Liver (tissue), 9 donors: ENCODE results near the gene STAG2. TPM values are rescaled to one million over a fixed set of nuclear protein-coding genes. Genes with fewer than 3 reads are reported as not detected.

ENCODE experiments used
- DNase-seq: peaks from one replicate; pipeline ENCODE4 v3.0.0-alpha.2; 2017; ENCODE audit warnings: low spot score
- H3K27ac ChIP-seq, 2 donors: one replicate each; pipeline ENCODE4 v1.7.0; 2013; ENCODE audit warnings: inconsistent platforms in 2 of 2, low read length in 2 of 2, control low read depth in 1 of 2, low read depth in 1 of 2, mild to moderate bottlenecking in 1 of 2
- H3K27me3 ChIP-seq, 4 donors: one replicate each; pipeline versions ENCODE4 v1.6.1 to v1.7.0; 2013; ENCODE audit warnings: low read length in 3 of 4, inconsistent platforms in 1 of 4, mild to moderate bottlenecking in 1 of 4, moderate library complexity in 1 of 4; ENCODE audit not compliant: control insufficient read depth in 4 of 4, insufficient read depth in 4 of 4
- H3K36me3 ChIP-seq, 4 donors: one replicate each; pipeline versions ENCODE4 v1.6.1 to v1.7.0; 2013; ENCODE audit warnings: low read length in 3 of 4, mild to moderate bottlenecking in 3 of 4, low read depth in 1 of 4, moderate library complexity in 1 of 4; ENCODE audit not compliant: control insufficient read depth in 4 of 4, insufficient read depth in 3 of 4
- H3K4me1 ChIP-seq, 4 donors: one replicate each; pipeline versions ENCODE4 v1.6.1 to v1.7.0; 2013; ENCODE audit warnings: low read length in 3 of 4, mild to moderate bottlenecking in 3 of 4, moderate library complexity in 1 of 4; ENCODE audit not compliant: control insufficient read depth in 4 of 4, insufficient read depth in 4 of 4
- H3K4me3 ChIP-seq, 3 donors: one replicate each; pipeline versions ENCODE4 v1.6.1 to v1.7.0; 2013; ENCODE audit warnings: low read length in 3 of 3, control low read depth in 1 of 3, low read depth in 1 of 3, mild to moderate bottlenecking in 1 of 3
- H3K9ac ChIP-seq, 2 donors: one replicate each; pipeline ENCODE4 v1.7.0; 2013; ENCODE audit warnings: low read length in 2 of 2, mild to moderate bottlenecking in 2 of 2, moderate library complexity in 2 of 2, control low read depth in 1 of 2, low read depth in 1 of 2
- H3K9me3 ChIP-seq, 4 donors: one replicate each; pipeline versions ENCODE4 v1.6.1 to v1.7.0; 2013; ENCODE audit warnings: low read length in 3 of 4; ENCODE audit not compliant: control insufficient read depth in 4 of 4
- ATF3 ChIP-seq: IDR thresholded peaks from 2 replicates; pipeline ENCODE4 v1.6.1; 2016; ENCODE audit warnings: antibody characterized with exemption
- CTCF ChIP-seq: fragments of 150-350 bp; IDR thresholded peaks from 2 replicates; pipeline ENCODE4 v1.5.1; 2017; ENCODE audit warnings: improper control_type of control experiment, low read depth, low read length; ENCODE audit not compliant: missing input control
- EGR1 ChIP-seq, 2 donors: IDR thresholded peaks; 2 replicates each; pipeline ENCODE4 v1.6.1; 2016 to 2018; ENCODE audit warnings: antibody characterized with exemption in 2 of 2, low read depth in 2 of 2
- FOXA1 ChIP-seq: IDR thresholded peaks from 2 replicates; pipeline ENCODE4 v1.6.1; 2016; ENCODE audit warnings: antibody characterized with exemption
- FOXA2 ChIP-seq: IDR thresholded peaks from 2 replicates; pipeline ENCODE4 v1.6.1; 2016; ENCODE audit warnings: antibody characterized with exemption
- GABPA ChIP-seq, 2 donors: IDR thresholded peaks in 1 of 2; conservative IDR thresholded peaks in 1 of 2; 2 replicates each; pipeline ENCODE4 v1.6.1; 2016; ENCODE audit warnings: antibody characterized with exemption in 2 of 2, mild to moderate bottlenecking in 1 of 2, moderate library complexity in 1 of 2
- HNF4A ChIP-seq, 2 donors: conservative IDR thresholded peaks; 2 replicates each; pipeline ENCODE4 v1.6.1; 2016; ENCODE audit warnings: antibody characterized with exemption in 2 of 2, mild to moderate bottlenecking in 2 of 2
- HNF4G ChIP-seq: IDR thresholded peaks from 2 replicates; pipeline ENCODE4 v1.6.1; 2016; ENCODE audit warnings: antibody characterized with exemption
- NR2F2 ChIP-seq: IDR thresholded peaks from 2 replicates; pipeline ENCODE4 v1.6.1; 2016; ENCODE audit warnings: antibody characterized with exemption
- RAD21 ChIP-seq, 2 donors: IDR thresholded peaks; 2 replicates each; pipeline ENCODE4 v1.6.1; 2016; ENCODE audit warnings: antibody characterized with exemption in 2 of 2, mild to moderate bottlenecking in 2 of 2
- RXRA ChIP-seq, 2 donors: IDR thresholded peaks; 2 replicates each; pipeline ENCODE4 v1.6.1; 2017 to 2018; ENCODE audit warnings: antibody characterized with exemption in 2 of 2, mild to moderate bottlenecking in 1 of 2
- SP1 ChIP-seq: IDR thresholded peaks from 2 replicates; pipeline ENCODE4 v1.6.1; 2018; ENCODE audit warnings: antibody characterized with exemption, mild to moderate bottlenecking
- TAF1 ChIP-seq: conservative IDR thresholded peaks from 2 replicates; pipeline ENCODE4 v1.6.1; 2016; ENCODE audit warnings: antibody characterized with exemption, mild to moderate bottlenecking
- YY1 ChIP-seq: IDR thresholded peaks from 2 replicates; pipeline ENCODE4 v1.6.1; 2016; ENCODE audit warnings: antibody characterized with exemption, mild to moderate bottlenecking
- ZBTB33 ChIP-seq: IDR thresholded peaks from 2 replicates; pipeline ENCODE4 v1.6.1; 2016; ENCODE audit warnings: antibody characterized with exemption
- WGBS: extraction: QIAGEN DNeasy Blood & Tissue Kit; methylation state at CpG from one replicate; pipeline ENCODE4 v1.1.7; 2013; 5-methylcytosine and 5-hydroxymethylcytosine counted together
- polyA plus RNA-seq, 2 donors: library from polyadenylated mRNA; stranded (reverse) in 1 of 2; unstranded in 1 of 2; fragments of 200-250 nt in 1 of 2; fragments of >200 nt in 1 of 2; fragmentation: Nextera tagmentation in 1 of 2; extraction: Ambion mirVana in 1 of 2; gene quantifications; one replicate each; pipeline versions ENCODE4 v1.2.1 to v1.2.3, GENCODE V29; 2013 to 2015
- total RNA-seq, 2 donors: library from RNA; depleted of rRNA; stranded (reverse); fragments of >200 nt; gene quantifications; one replicate each; pipeline ENCODE4 v1.2.3, GENCODE V29; 2014
- TF ChIP-seq, protein P1 (sequence below): IDR thresholded peaks from 2 replicates; pipeline ENCODE4 v1.6.1; 2016; ENCODE audit warnings: antibody characterized with exemption
- TF ChIP-seq, protein P2 (sequence below): IDR thresholded peaks from 2 replicates; pipeline ENCODE4 v1.6.1; 2016; ENCODE audit warnings: antibody characterized with exemption, mild to moderate bottlenecking
- donor health status: healthy.
- donor health status: healthy.
- donor health status: healthy.
- donor health status: healthy.
- donor health status: healthy.

Gene STAG2
- total and polyA plus RNA-seq, 4 donors = 9.7 to 71.0 (median 23.9) TPM

- TF ChIP-seq RAD21 (IDR thresholded peaks at IDR 0.05) = no peak
- no peak for TF ChIP-seq FOXA2
These were observed 594 bp upstream of the STAG2 start (continued) for GRCh38 chrX:123960956-123961267.

GRCh38 chrX:123962006-123962467 is 531 bp downstream of the STAG2 start:
- WGBS = under 1% methylated on average over 23 of the region's 23 CpGs
- DNase-seq = no peak
- Histone ChIP-seq H3K9ac (peak overlapping the region; percentile 77 to 99), H3K27ac (peak overlapping the region; percentile 90 to 98), H3K36me3 (no peaks in the 10 kb centered on the region), H3K4me1 (peaks cover 0 to 13% (median 8%) of the 10 kb centered on the region in 4 donors), H3K4me3 (peak overlapping the region; percentile 76 to 88 (median 78)), H3K27me3 (no peaks in the 10 kb centered on the region), H3K9me3 (no peaks in the 10 kb centered on the region)
- TF ChIP-seq, protein P1, sequence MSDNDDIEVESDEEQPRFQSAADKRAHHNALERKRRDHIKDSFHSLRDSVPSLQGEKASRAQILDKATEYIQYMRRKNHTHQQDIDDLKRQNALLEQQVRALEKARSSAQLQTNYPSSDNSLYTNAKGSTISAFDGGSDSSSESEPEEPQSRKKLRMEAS = no peak
- no peak for TF ChIP-seq FOXA2
- no peak for TF ChIP-seq EGR1 (IDR thresholded peaks at IDR 0.05; ENCODE audit: low read depth in 2 of 2)
- no peak for TF ChIP-seq HNF4A (conservative IDR thresholded peaks at IDR 0.05)
- TF ChIP-seq, protein P2, sequence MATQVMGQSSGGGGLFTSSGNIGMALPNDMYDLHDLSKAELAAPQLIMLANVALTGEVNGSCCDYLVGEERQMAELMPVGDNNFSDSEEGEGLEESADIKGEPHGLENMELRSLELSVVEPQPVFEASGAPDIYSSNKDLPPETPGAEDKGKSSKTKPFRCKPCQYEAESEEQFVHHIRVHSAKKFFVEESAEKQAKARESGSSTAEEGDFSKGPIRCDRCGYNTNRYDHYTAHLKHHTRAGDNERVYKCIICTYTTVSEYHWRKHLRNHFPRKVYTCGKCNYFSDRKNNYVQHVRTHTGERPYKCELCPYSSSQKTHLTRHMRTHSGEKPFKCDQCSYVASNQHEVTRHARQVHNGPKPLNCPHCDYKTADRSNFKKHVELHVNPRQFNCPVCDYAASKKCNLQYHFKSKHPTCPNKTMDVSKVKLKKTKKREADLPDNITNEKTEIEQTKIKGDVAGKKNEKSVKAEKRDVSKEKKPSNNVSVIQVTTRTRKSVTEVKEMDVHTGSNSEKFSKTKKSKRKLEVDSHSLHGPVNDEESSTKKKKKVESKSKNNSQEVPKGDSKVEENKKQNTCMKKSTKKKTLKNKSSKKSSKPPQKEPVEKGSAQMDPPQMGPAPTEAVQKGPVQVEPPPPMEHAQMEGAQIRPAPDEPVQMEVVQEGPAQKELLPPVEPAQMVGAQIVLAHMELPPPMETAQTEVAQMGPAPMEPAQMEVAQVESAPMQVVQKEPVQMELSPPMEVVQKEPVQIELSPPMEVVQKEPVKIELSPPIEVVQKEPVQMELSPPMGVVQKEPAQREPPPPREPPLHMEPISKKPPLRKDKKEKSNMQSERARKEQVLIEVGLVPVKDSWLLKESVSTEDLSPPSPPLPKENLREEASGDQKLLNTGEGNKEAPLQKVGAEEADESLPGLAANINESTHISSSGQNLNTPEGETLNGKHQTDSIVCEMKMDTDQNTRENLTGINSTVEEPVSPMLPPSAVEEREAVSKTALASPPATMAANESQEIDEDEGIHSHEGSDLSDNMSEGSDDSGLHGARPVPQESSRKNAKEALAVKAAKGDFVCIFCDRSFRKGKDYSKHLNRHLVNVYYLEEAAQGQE = no peak
- TF ChIP-seq RXRA (IDR thresholded peaks at IDR 0.05) = no peak
- no peak for TF ChIP-seq SP1
- no peak for TF ChIP-seq GABPA (IDR thresholded peaks at IDR 0.05 in 1 of 2, conservative IDR thresholded peaks at IDR 0.05 in 1 of 2)
- no peak for TF ChIP-seq FOXA1
- no peak for TF ChIP-seq YY1
- no peak for TF ChIP-seq CTCF
- TF ChIP-seq ZBTB33 = no peak
- no peak for TF ChIP-seq HNF4G
- TF ChIP-seq RAD21 (IDR thresholded peaks at IDR 0.05) = no peak
- no peak for TF ChIP-seq ATF3
- no peak for TF ChIP-seq NR2F2
- TF ChIP-seq TAF1 = no peak
